Inflammatory macrophage treated with lipopolysaccharide for 4 hours (primary cell): ENCODE data around the gene FNDC10.
"Not testable (repeated sequence)": the region's sequence is repeated elsewhere in the genome, so short reads cannot be mapped to it uniquely, and the experiment has no call there.

ENCODE experiments used
- DNase-seq: peaks from one replicate; pipeline ENCODE4 v3.0.0-alpha.2; 2020

The FNDC10 gene

GRCh38 chr1:1564268-1564667 is 35.7 kb downstream of the FNDC10 start:
- no peak for DNase-seq

DNA sequence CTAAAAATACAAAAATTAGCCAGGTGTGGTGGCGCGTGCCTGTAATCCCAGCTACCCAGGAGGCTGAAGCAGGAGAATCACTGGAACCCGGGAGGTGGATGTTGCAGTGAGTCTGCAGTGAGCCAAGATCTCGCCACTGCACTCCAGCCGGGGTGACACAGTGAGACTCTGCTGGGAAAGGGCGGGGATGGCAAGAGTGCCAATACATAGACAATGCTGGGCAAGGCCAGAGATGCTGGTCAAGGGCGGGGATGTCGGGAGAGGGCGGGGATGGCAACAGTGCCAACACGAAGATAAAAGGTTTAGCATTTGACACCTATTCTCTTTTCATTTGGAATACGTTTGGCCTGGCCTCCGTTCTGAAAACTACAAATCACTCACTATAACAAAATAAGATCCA is 36.2 kb downstream of the FNDC10 start:
- DNase-seq, result no peak

DNA sequence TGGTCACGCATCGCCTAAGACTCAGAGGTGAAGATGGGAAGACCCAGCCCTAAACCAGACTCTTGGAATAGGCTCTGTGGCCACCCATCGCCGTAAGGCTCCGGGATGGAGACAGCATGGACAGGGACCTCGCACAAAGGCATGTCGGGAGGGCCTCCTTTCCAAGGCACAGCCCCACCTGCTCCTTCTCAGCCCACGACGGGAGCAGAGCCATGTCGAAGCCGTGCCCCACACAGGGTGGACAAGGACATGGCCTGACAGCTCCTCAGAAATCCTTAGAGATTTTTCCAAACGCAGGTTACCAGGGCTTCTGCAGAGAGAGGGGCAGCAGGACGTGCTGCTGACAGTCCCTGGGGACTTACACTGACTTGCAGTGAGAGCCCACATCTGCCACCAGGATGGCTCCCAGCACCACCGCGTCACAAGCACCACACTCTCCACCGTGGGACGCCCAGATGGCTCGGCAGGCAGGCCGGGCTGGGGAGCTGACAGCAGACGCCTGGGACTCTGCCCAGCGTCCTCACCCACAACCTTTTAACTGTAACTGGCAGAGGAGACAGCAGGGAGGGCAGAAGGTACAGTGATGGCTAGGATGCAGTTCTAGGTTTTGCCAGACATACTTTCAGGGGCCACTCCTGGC is 37.3 kb downstream of the FNDC10 start:
- no peak for DNase-seq

DNA sequence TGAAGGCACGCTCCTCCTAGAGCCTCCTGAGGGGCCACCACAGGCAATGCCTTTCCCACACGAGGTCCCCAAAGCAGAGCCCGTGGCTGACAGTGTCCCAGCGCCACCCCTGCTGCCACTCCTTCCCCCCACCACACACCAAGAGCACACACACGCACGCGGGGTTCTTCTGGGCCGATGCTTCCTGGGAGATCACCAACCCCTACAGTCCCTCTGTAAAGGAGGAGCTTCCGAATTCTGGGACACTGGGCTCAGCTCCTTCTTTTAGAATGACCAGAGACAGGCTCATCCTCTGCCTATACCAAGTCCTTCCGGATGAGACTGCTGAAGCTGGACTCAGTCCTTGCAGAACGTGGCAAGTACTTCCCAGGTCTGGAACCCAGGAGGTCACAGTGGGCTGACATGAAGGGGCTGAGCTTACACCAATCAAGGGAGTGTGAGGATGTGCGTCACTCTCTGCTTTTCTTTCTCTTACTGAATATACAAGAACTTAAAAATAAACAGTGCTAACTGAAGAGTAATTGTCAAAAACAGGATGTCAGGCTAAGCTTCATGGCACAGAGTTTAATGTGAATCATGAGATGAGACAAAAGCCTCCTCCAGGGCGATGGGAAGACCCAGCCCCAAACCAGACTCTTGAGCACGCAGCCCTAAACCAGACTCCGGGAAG is 38.0 kb downstream of the FNDC10 start:
- DNase-seq, result no peak

DNA sequence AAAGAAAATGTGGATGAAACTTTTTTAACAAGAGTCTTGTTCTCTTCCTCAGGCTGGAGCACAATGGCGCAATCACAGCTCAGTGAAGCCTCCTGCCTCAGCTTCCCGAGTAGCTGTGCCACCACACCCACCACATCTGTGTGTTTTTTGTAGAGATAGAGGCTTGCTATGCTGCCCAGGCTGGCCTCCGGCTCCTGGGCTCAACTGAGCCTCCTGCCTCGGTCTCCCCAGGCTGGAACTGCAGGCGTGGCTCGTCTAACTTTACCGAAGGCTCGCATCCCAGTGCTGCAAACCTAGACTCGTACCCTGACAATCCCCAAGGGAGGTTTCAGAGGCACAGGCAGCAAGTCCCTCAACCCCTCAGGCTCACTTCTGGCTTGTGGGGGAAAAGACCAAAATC is 39.8 kb downstream of the FNDC10 start:
- no peak for DNase-seq

GRCh38 chr1:1559066-1559465 is 40.9 kb downstream of the FNDC10 start:
- no peak for DNase-seq

DNA sequence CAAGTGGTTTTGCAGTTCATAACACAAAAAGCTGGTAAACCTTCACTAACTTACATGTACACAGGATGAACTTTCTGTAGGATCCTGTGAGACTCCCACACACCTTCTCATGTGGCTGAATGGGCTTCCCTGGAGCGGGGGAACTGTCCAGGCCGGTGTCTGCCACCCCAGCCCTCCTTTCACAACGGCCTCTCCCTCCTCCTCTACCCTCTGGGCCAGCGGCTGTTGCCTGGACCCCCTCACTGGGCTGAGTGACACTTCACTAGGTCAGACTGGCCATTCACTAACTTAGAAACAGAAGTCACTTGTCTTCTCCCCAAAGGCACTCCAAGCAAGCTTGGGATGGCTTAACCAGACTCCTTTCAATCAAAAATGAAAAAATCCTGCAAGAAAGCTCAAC is 41.3 kb downstream of the FNDC10 start:
- no peak for DNase-seq

GRCh38 chr1:1557688-1558087 is 42.2 kb downstream of the FNDC10 start:
- not testable (repeated sequence) for DNase-seq

- DNase-seq, result not testable (repeated sequence)
Measured at GRCh38 chr1:1556961-1557360, 43.0 kb downstream of the FNDC10 start.

DNA sequence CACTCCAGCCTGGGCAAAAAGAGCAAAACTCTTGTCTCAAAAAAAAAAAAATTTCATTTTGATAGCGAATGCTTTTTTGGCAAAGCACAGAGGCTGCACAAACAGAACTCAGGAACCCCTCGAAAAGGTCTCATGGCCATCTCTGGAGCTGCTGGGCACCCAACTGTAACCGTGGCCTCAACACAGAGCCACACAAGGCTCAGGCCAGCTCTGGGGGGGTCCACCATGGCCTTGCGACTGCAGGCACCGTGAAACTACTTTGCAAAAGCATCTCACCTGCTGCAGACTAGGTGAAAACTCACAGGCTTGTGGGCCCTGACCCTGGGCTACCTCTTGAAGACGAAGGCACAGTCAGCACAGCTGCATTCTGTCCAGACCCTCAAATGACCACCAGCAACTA is 43.4 kb downstream of the FNDC10 start:
- DNase-seq, result no peak

DNA sequence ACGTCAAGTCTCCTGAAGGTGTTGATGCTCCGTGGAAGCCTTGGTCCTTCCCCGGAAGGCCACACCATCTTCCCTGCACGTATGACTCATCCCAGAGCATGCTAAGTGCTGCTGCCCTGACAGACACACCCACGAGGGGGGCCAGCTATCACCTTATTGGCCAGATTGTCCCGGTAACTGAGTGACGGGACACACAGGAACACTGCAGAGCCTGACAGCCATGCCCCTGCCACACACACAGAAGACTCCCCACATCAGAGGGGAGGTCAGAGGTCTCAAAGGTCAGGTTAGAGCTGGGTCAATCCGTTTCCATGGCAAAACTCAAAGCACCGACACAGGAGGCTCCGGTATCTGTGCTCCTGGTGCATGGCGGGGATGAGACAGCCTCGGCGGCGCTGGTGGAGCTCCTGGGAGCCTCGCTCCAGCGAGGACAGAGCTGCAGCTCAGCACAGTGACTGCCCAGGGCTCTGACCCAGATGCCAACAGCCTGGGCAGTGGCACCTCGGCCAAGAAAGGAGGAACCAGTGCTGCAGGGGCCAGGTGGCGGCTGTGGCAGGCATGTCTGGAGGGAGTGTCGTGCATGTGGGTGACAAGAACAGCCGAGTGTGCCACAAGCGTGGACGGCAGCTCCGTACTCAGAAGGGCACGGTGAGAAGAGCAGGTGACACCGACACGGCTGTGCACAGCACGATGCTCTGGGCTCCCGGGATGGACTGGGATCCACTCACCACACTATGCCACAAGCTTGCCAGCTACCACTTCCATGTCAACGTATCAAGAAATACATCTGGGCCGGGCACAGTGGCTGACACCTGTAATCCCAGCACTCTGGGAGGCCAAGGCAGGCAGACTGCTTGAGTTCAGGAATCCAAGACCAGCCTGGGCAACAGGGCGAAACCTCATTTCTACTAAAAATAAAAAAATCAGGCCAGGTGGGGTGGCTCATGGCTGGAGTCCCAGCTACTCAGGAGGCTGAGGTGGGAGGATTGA is 44.7 kb downstream of the FNDC10 start:
- no peak for DNase-seq

DNA sequence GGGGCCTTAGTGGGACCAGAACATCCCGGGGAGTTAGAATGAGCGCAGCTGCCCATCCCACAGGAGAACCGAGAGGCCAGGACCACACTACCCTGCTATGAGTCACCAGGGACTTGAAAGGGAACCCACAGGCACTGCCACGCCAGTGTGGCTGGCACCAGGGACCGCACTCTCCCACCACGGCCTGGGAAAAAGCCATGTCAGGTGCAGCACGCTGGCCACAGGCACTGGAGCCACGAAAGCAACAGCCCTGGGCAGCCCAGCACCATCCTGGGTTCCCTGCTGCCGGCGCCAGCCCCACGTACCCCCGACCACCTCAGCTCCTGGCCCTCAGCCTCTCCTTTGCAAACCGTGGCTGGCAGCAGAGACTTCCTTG is 45.4 kb downstream of the FNDC10 start:
- DNase-seq, result no peak

DNA sequence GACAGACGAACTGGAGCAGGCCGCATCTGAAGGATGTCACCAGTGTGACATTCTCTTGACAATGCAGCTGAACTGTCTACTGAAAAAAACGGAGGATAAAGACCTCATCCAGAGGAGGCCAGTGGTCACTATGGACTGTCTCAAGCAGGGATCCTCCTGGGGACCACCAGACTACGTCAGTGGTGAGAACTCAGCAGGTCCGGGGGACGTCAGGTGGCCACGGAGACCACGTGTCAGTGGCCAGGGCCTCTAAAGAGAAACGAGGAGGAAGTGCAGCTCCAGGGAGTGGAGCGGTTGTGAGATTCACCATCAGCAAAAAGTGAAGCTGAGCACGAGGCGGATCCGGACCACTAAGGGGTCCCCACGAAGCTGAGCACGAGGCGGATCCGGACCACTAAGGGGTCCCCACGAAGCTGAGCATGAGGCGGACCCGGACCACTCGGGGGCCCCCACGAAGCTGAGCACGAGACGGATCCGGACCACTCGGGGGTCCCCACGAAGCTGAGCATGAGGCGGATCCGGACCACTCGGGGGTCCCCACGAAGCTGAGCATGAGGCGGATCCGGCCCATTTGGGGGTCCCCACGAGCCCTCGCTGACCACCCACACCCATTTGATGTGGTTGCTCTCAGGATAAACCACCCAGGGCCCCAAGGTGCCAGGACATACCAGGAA is 46.0 kb downstream of the FNDC10 start:
- DNase-seq, result no peak

DNA sequence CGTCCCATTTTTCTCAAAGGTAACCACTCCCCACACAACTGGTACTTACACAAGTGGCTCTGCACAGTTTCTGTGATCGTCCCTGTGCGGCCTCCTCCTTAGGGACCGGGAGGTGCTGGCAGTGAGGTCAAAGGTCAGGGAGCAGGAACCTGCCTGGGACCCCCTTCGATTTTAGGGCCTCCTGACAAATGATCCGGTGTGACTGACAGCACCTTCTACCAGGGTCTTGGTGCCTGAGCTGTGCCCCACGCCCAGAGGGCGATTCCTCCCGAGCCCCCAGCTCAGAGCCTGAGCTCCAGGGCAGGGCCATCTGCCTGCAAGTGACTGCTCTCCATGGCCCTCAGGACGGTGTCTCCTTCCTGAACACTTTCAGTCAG is 47.7 kb downstream of the FNDC10 start:
- no peak for DNase-seq

DNA sequence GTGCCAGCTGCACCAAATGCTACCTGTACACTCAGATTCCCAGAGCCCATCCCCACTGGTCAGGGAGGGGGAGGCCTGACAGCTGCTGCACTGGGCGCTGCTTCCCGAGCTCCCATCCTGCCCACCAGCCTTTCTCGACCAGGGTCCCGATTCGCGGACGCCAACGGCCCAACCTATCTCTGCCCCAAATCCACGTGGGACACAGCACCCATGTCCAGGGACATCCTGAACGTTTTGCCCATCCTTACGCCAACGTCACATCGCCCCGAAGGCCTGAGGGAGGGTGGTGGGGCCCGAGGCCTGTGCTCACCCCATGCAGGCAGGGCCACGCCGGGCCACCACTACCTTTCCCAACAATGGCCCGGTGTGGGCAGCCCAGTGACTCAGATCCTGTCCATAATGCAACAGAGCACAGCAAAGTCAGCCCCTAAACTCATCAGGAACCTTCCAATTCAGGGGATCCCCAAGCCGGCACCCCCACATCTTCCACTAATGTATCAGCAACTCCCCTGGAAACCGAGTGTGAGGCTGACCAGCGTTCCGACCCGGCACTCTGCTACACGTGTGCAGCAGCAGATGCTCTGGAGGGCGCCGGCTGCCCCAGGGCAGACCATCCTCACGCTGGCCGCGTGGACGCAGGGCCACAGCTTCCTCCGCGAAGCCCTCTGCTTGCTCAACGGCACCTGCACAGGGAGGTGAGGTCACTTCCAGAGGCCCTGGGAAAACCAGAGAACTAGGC is 48.2 kb downstream of the FNDC10 start:
- no peak for DNase-seq

DNA sequence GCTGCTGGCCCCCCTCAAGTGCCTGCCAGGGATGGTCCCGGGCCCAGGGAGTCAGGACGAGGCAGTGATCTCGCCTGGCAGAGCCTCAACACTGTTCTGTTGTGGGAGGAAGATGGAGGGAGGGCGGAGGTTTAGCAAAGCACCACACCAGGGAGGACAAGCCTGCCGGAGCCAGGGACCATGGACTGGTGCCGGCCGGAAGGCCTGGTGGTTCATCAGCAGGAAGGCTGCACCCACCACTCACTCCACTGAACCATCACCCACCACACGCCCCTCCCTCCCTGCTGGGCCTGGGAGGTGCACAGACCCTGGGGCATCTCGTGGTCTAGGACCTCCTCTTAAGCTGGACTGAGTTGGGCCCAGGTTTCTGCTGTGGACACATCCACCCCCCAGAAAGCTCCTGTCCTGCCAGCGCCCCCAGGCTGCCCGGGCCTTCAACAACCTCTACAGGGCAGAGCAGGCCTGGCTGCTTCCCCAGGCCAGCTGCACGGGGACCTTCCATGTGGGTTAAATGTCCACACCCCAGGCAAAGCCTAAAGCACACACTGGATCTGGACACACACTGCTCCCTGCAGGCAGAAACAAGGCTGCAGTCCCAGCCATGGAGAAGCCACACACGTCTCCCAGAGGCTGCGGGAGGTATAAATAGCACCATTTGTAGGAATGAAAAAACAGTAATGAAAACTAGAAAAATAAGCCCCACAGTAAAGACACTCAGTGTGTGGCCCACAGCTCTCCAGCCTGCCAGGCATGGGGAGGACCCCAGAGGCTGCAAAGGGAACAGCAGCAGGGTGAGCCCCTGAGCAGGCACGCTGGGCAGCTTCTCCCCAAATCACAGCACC is 49.1 kb downstream of the FNDC10 start:
- no peak for DNase-seq

GRCh38 chr1:1550087-1550486 is 49.8 kb downstream of the FNDC10 start:
- no peak for DNase-seq

- no peak for DNase-seq
Measured at GRCh38 chr1:1548591-1548990, 51.3 kb downstream of the FNDC10 start.
